Endodermal cell (in vitro differentiated cells): Measurements from ENCODE around the gene GAS2L3. TPM values are rescaled to one million over a fixed set of nuclear protein-coding genes. Genes with fewer than 3 reads are reported as not detected.

ENCODE experiments used
- DNase-seq: peaks from one replicate; pipeline ENCODE4 v3.0.0-alpha.2; 2017
- H3K27ac ChIP-seq: 2 replicates; pipeline ENCODE4 v1.5.1; 2013; ENCODE audit warnings: mild to moderate bottlenecking, low read depth, low read length, moderate library complexity
- H3K27me3 ChIP-seq: 2 replicates; pipeline ENCODE4 v1.6.1; 2013; ENCODE audit warnings: mild to moderate bottlenecking, low read length, moderate library complexity; ENCODE audit not compliant: insufficient read depth, control insufficient read depth, poor library complexity, severe bottlenecking
- H3K36me3 ChIP-seq: 2 replicates; pipeline ENCODE4 v1.7.0; 2013; ENCODE audit warnings: mild to moderate bottlenecking, low read length, moderate library complexity; ENCODE audit not compliant: control insufficient read depth, insufficient read depth
- H3K4me1 ChIP-seq: one replicate; pipeline ENCODE4 v1.7.0; 2013; ENCODE audit warnings: low read length; ENCODE audit not compliant: control insufficient read depth, insufficient read depth
- H3K4me3 ChIP-seq: 2 replicates; pipeline ENCODE4 v1.5.1; 2013; ENCODE audit warnings: mild to moderate bottlenecking, low read length, moderate library complexity
- H3K9ac ChIP-seq: 2 replicates; pipeline ENCODE4 v1.6.1; 2013; ENCODE audit warnings: mild to moderate bottlenecking, low read length, moderate library complexity; ENCODE audit not compliant: poor library complexity, severe bottlenecking; ENCODE audit errors: extremely low read depth
- H3K9me3 ChIP-seq: 2 replicates; pipeline ENCODE4 v1.6.1; 2013; ENCODE audit warnings: mild to moderate bottlenecking, low read length, moderate library complexity; ENCODE audit not compliant: control insufficient read depth
- H3K27ac Mint-ChIP-seq: 2 replicates; pipeline ENCODE4 v1.8.0; 2020; ENCODE audit warnings: mixed read lengths
- H3K27me3 Mint-ChIP-seq: 2 replicates; pipeline ENCODE4 v1.8.0; 2021; ENCODE audit warnings: mild to moderate bottlenecking, mixed read lengths; ENCODE audit not compliant: insufficient read depth
- H3K36me3 Mint-ChIP-seq: 2 replicates; pipeline ENCODE4 v1.8.0; 2020; ENCODE audit warnings: low read depth, mixed read lengths
- H3K4me1 Mint-ChIP-seq: 2 replicates; pipeline ENCODE4 v1.8.0; 2020; ENCODE audit warnings: mixed read lengths
- H3K4me3 Mint-ChIP-seq: 2 replicates; pipeline ENCODE4 v1.8.0; 2020; ENCODE audit warnings: mild to moderate bottlenecking, moderate library complexity, mixed read lengths
- H3K9me3 Mint-ChIP-seq: 2 replicates; pipeline ENCODE4 v1.8.0; 2020; ENCODE audit warnings: mild to moderate bottlenecking, mixed read lengths
- WGBS, 2 experiments: methylation state at CpG; one replicate each; pipeline versions ENCODE4 v1.1.5 to v1.1.7; 2013; ENCODE audit warnings: missing lambda C conversion rate in 2 of 2, mixed read lengths in 1 of 2; ENCODE audit not compliant: insufficient coverage in 1 of 2, insufficient read length in 1 of 2; 5-methylcytosine and 5-hydroxymethylcytosine counted together
- total RNA-seq, 2 donors: library from RNA; stranded (reverse); fragmentation: NEBNext Ultra II Directional in 1 of 2; extraction: Animal tissue kit (Norgen Biotek cat#: 25700) in 1 of 2; gene quantifications; 2 replicates in 1 of 2; 3 replicates in 1 of 2; pipeline ENCODE4 v1.2.1, GENCODE V29; 2021
- TF ChIP-seq, protein P1 (sequence below): fragments of 200-600 bp; sonication (generic); conservative IDR thresholded peaks from 2 replicates; pipeline ENCODE4 v1.5.0; 2021; ENCODE audit warnings: antibody characterized with exemption, mild to moderate bottlenecking

Gene GAS2L3
- total RNA-seq, 2 donors from 2014 or later: 13.5 to 26.8 TPM

DNA sequence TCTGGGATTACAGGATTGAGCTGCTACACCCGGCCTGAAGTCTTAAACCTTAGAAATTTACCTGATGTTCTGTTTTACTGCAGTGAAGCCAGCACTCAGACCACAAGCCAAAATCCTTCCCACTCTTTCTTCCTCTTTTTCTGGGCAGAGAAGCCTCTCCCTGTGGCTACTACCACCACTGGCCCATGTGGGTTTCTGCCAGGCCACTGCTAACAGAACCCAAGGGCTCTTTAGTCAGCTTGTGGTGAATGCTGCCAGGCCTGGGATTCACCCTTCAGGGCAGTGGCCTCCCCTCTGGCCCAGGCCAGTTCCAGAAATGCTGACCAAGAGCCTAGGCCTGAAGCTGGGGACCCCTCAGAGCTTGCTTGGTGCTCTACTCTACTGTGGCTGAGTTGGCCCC is 35.3 kb downstream of the GAS2L3 start:
- Mint-ChIP-seq H3K4me3 (no peak overlapping the region), H3K27ac (no peak overlapping the region), H3K4me1 (no peaks in the 10 kb centered on the region), H3K36me3 (peaks cover 21% of the 10 kb centered on the region), H3K9me3 (no peaks in the 10 kb centered on the region), H3K27me3 (no peaks in the 10 kb centered on the region)
- WGBS, 2 experiments: 88 to 89% methylated on average over 1 of the region's 1 CpG
- Histone ChIP-seq H3K4me3 (no peak overlapping the region), H3K9me3 (no peaks in the 10 kb centered on the region), H3K36me3 (no peaks in the 10 kb centered on the region), H3K9ac (no peak overlapping the region), H3K27me3 (no peaks in the 10 kb centered on the region), H3K27ac (no peak overlapping the region), H3K4me1 (no peaks in the 10 kb centered on the region)
- no peak for DNase-seq
- TF ChIP-seq, protein P1, sequence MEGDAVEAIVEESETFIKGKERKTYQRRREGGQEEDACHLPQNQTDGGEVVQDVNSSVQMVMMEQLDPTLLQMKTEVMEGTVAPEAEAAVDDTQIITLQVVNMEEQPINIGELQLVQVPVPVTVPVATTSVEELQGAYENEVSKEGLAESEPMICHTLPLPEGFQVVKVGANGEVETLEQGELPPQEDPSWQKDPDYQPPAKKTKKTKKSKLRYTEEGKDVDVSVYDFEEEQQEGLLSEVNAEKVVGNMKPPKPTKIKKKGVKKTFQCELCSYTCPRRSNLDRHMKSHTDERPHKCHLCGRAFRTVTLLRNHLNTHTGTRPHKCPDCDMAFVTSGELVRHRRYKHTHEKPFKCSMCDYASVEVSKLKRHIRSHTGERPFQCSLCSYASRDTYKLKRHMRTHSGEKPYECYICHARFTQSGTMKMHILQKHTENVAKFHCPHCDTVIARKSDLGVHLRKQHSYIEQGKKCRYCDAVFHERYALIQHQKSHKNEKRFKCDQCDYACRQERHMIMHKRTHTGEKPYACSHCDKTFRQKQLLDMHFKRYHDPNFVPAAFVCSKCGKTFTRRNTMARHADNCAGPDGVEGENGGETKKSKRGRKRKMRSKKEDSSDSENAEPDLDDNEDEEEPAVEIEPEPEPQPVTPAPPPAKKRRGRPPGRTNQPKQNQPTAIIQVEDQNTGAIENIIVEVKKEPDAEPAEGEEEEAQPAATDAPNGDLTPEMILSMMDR: no peak

DNA sequence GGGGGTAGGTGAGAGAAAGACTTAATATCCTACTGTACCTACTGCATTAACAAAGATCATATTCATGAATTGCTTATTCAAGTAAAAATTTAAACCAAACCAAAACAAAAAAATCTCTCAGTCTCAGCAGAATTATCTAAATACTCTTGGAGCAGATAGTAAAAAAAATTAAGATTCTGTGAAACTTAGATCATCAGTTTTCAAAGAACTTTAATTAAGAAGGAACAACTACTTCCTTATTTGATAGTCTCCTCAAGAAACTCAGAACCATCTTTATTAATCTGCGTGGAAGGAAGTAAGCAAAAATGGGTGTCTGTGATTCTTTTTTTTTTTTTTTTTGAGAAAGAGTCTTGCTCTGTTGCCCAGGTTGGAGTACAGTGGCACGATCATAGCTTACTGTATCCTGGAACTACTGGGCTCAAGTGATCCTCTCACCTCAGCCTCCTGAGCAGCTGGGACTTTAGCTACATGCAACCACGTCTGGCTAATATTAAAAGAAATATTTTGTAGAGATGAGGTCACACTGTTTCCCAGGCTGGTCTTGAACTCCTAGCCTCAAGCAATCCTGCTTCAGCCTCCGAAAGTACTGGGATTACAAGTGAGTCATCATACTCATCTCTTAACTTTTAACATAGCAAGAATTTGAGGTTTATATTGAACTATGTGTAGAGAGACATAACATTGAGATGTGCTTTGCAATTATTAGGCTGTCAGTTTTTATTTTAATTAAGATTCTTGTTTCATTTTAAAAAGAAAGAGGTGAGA is 37.4 kb downstream of the GAS2L3 start:
- H3K4me3 Mint-ChIP-seq: no peak overlapping the region

DNA sequence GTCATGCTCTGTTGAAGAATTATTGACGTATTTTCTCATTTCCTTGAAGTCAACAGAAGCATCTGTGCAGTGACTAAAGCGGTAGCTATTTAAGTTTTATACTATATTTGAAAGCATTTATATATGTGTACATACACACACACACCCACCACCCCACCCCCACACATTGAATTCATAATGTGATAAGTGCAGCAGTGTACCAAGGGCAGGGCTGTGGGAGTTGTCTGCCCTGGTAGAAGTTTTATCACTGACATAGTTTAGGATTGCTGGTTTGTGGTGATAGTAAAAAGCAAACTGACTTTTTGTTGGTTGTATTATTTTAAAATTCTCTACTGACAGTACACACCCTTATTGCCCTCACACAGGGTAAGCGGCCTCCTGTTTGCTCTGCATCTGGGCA is 39.1 kb downstream of the GAS2L3 start:
- Histone ChIP-seq H3K27me3 (no peaks in the 10 kb centered on the region), H3K27ac (no peak overlapping the region), H3K36me3 (no peaks in the 10 kb centered on the region), H3K4me3 (no peak overlapping the region), H3K9ac (no peak overlapping the region), H3K4me1 (no peaks in the 10 kb centered on the region), H3K9me3 (no peaks in the 10 kb centered on the region)
- DNase-seq: no peak
- 92% methylated on average over 2 of the region's 3 CpGs; no CpG with 5 or more reads in 1 of the 2 experiments for WGBS, 2 experiments
- Mint-ChIP-seq H3K9me3 (no peaks in the 10 kb centered on the region), H3K4me3 (no peak overlapping the region), H3K36me3 (peaks cover 20% of the 10 kb centered on the region), H3K4me1 (no peaks in the 10 kb centered on the region), H3K27ac (no peak overlapping the region), H3K27me3 (no peaks in the 10 kb centered on the region)
- TF ChIP-seq, protein P1: no peak

More for the DNA sequence above, 37.4 kb downstream of the GAS2L3 start:
- Mint-ChIP-seq H3K27me3 (no peaks in the 10 kb centered on the region), H3K9me3 (no peaks in the 10 kb centered on the region), H3K36me3 (peaks cover 24% of the 10 kb centered on the region), H3K27ac (no peak overlapping the region), H3K4me1 (no peaks in the 10 kb centered on the region)
- DNase-seq: no peak
- H3K36me3 ChIP-seq: no peaks in the 10 kb centered on the region
- H3K9me3 ChIP-seq: no peaks in the 10 kb centered on the region
- WGBS, 2 experiments: 93% methylated on average over 4 of the region's 4 CpGs; no CpG with 5 or more reads in 1 of the 2 experiments
- H3K4me3 ChIP-seq: no peak overlapping the region
- H3K4me1 ChIP-seq: no peaks in the 10 kb centered on the region
- TF ChIP-seq, protein P1: no peak
- H3K27me3 ChIP-seq: no peaks in the 10 kb centered on the region
- H3K27ac ChIP-seq: no peak overlapping the region
- H3K9ac ChIP-seq: no peak overlapping the region
